ENCODE results near the gene CTNNA2. TPM values are rescaled to one million over a fixed set of nuclear protein-coding genes. Genes with fewer than 3 reads are reported as not detected.

The CTNNA2 gene
- polyA plus RNA-seq, 1 of the 3 experiments (the other 2 are of a cell fraction), result 0.30 TPM

GRCh38 chr2:79593237-79593867 lies 80.5 kb downstream of the CTNNA2 start (continued):
- TF ChIP-seq IRF3 (IDR thresholded peaks at IDR 0.05; ENCODE audit: low read depth, low read length), result no peak
- TF ChIP-seq RAD21 (IDR thresholded peaks at IDR 0.05; ENCODE audit: low read length), result no peak
- no peak for TF ChIP-seq USF2 (IDR thresholded peaks at IDR 0.05; ENCODE audit: borderline replicate concordance, low read depth, low read length)
- TF ChIP-seq RXRA (IDR thresholded peaks at IDR 0.05; ENCODE audit: borderline replicate concordance, low read depth), result no peak
- no peak for TF ChIP-seq YY1 (IDR thresholded peaks at IDR 0.05; ENCODE audit: low read depth)
- no peak for TF ChIP-seq CTCF (IDR thresholded peaks at IDR 0.05)

- no peak overlapping the region for H3K4me2 ChIP-seq
- no peaks in the 10 kb centered on the region for H3K4me1 ChIP-seq (ENCODE audit: control insufficient read depth in 1 of 2, insufficient read depth in 2 of 2, low read depth in 1 of 2, low read length in 1 of 2)
- no peaks in the 10 kb centered on the region for H4K20me1 ChIP-seq (ENCODE audit: insufficient read depth)
- CTCF ChIA-PET, result no interaction called here
- no peaks in the 10 kb centered on the region for H3K9me2 ChIP-seq
- POLR2A ChIA-PET, result no interaction called here
- H3K79me2 ChIP-seq (ENCODE audit: insufficient read depth), result no peaks in the 10 kb centered on the region
- H3K36me3 ChIP-seq (replicated peaks in 1 of 2; ENCODE audit: control insufficient read depth in 1 of 2, insufficient read depth in 2 of 2, low read length in 1 of 2), result no peaks in the 10 kb centered on the region
- 16% methylated on average over 3 of the region's 3 CpGs for WGBS (ENCODE audit: low lambda C conversion rate)
- no peak overlapping the region for H2AFZ ChIP-seq (ENCODE audit: low read depth)
- no peaks in the 10 kb centered on the region for H3F3A ChIP-seq (replicated peaks; ENCODE audit: insufficient read depth)
- DNase-seq, result no peak
- TF ChIP-seq SMC3 (IDR thresholded peaks at IDR 0.05; ENCODE audit: low read depth, low read length) (no peak), USF1 (IDR thresholded peaks at IDR 0.05; ENCODE audit: borderline replicate concordance, low read depth) (no peak), YY1 (IDR thresholded peaks at IDR 0.05; ENCODE audit: low read depth) (no peak), SIN3A (IDR thresholded peaks at IDR 0.05; ENCODE audit: borderline replicate concordance, low read depth, low read length) (no peak), RAD21 (IDR thresholded peaks at IDR 0.05; ENCODE audit: low read length) (no peak), REST (IDR thresholded peaks at IDR 0.05; ENCODE audit: low read depth, low read length) (no peak), FOSL2 (IDR thresholded peaks at IDR 0.05; ENCODE audit: borderline replicate concordance, low read depth) (no peak)
- H3K27ac ChIP-seq (ENCODE audit: low read depth in 2 of 2, low read length in 1 of 2), result no peak overlapping the region
- H3K9me3 ChIP-seq, result no peaks in the 10 kb centered on the region
- H3K27me3 ChIP-seq (ENCODE audit: insufficient read depth), result no peaks in the 10 kb centered on the region
- no peak overlapping the region for H3K4me3 ChIP-seq (ENCODE audit: low read depth in 2 of 2, low read length in 1 of 2)
- H3K9ac ChIP-seq, result no peak overlapping the region
Measured at GRCh38 chr2:79596403-79596802, 83.6 kb downstream of the CTNNA2 start.

Measured in SK-N-SH (cell line).